Thyroid gland (tissue), 4 donors: ENCODE data around the gene DLG1.

Experiments used
- CTCF ChIP-seq, 6 experiments: fragments of 200-600 bp in 3 of 6; fragments of 450-650 bp in 3 of 6; sonication (generic) in 3 of 6; IDR thresholded peaks; one replicate each; pipeline ENCODE4 v1.5.1; 2016 to 2019; ENCODE audit warnings: antibody characterized with exemption in 6 of 6, mild to moderate bottlenecking in 2 of 6, inconsistent platforms in 1 of 6, moderate library complexity in 1 of 6
- POLR2A ChIP-seq, 2 donors: fragments of 450-650 bp; IDR thresholded peaks; one replicate each; pipeline ENCODE4 v1.6.1; 2017; ENCODE audit warnings: antibody characterized with exemption in 2 of 2, mild to moderate bottlenecking in 2 of 2, moderate library complexity in 1 of 2

- TF ChIP-seq CTCF (IDR thresholded peaks at IDR 0.05) (no peak), POLR2A (IDR thresholded peaks at IDR 0.05) (no peak)
These were observed 213.3 kb downstream of the DLG1 start for GRCh38 chr3:197085137-197085536.
